HT1080 (cell line): ENCODE results near the gene F13A1. TPM values are rescaled to one million over a fixed set of nuclear protein-coding genes. Genes with fewer than 3 reads are reported as not detected.

ENCODE experiments used
- DNase-seq: peaks from one replicate; pipeline ENCODE4 v3.0.0-alpha.2; 2015; ENCODE audit warnings: low read depth
- polyA plus RNA-seq, 2 experiments: library from polyadenylated mRNA; depleted of rRNA; stranded (reverse); fragments of >200 nt; gene quantifications; 2 replicates each; pipeline ENCODE4 v1.2.3, GENCODE V29; 2015
- total RNA-seq: library from RNA; depleted of rRNA; stranded (reverse); fragments of >200 nt; shearing (Covaris generic); gene quantifications from 2 replicates; pipeline ENCODE4 v1.2.3, GENCODE V29; 2014; rRNA removed

Gene F13A1
- not detected in 2 replicates for total RNA-seq
- polyA plus RNA-seq (2015; cell fraction: cytosol; rRNA removed): not detected in 2 replicates
- not detected in 2 replicates for polyA plus RNA-seq (2015; cell fraction: nucleus; rRNA removed)

- no peak for DNase-seq
These were observed at the start of gene F13A1 for GRCh38 chr6:6319952-6320811. Gene F13A1, minus strand, starts transcription at chr6:6320662. Its CDS starts 1,998 bp downstream, at chr6:6318664.

DNA sequence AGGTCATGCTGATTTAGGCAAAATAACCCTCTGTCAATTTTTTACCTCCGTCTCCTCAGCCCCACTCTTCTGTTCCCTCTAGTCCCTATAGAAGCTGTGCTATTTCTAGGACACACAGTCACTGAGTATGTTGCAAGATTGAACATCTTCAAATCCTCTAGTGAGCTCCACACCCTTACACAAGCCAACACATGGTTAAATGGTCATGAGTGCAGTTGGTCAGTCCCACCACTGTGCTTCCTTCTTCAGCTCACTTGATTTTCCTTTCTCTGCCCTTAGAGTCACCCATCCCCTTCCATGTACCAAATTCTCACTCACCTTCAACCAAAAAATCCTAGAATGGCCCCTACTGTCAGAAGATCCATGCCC is 48.2 kb upstream of the F13A1 start:
- DNase-seq: no peak

GRCh38 chr6:6368040-6368683 is 47.7 kb upstream of the F13A1 start:
- DNase-seq: no peak

DNA sequence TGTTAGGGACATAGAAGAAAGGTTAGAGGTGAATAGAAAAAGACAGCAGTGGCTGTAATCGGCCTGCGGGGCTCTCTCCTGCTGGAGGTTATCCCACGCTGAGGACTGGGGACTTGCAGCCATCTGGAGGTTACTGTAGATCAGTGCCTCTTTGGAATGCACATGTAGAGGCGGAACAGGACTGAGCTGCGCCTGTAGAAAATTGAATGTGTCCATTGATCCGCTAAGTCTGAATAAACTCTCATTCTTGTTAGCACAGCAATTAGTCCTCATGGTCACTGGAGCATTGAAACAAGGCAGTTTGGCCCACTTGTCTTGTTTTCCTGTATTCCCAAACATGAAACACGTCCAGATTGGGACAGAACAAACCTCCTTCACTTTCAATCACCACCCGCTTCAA is 46.3 kb upstream of the F13A1 start:
- DNase-seq: no peak

GRCh38 chr6:6365242-6365641 is 44.8 kb upstream of the F13A1 start:
- no peak for DNase-seq

GRCh38 chr6:6362056-6362840 is 41.8 kb upstream of the F13A1 start:
- peak; percentile 10 for DNase-seq

DNA sequence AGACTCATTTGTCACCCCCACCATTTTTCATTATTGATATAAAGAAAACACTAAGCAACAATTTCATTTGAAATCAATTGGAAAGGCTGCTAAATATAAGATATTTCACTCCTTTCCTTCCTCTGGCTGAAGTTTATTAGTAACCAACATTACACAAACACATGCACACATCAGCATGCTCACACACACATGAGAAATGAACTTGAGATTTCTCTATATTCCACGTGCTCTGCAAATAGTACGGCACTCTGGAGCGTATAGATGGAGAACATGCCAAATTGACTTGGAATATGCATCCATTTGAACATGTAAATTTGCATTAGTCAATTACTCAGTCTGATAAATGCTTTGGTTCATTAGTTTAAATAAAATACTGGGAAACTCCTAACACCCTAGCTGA is 37.1 kb upstream of the F13A1 start:
- DNase-seq: no peak

DNA sequence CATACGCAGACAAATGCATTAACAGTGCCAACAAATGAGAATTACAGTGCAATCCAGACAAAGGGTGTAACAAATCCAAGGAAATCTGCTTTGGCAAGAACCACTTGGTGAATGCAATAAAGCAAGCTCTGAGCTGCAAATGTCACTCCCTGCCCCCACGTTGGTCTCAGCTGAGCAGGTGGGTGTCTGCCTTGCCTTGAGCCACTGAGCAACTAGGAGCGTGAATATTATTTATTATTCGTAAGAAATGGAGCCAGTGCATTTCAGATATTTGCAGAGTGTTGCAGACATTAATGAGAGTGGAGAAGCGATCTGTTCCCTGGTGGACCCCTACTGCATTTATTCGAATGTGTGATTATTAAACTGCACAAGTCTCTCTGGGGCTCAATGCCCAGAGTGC is 36.6 kb upstream of the F13A1 start:
- DNase-seq: no peak

DNA sequence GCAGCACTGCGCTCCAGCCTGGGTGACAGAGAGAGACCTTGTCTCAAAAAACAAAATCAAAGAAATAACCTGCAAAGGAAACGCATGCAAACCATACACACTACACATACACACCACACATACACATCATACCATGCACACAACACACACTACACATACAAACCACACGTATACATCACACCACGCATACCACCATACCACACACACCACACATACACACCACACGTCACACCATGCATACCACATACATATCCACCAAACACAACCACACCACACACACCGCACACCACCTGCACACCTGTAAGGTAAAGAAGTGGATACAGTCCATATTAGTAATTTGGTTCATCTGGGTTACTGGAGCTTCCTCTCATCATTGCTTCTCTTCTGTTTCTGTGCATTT is 32.3 kb upstream of the F13A1 start:
- no peak for DNase-seq

GRCh38 chr6:6351511-6352025 is 31.1 kb upstream of the F13A1 start:
- DNase-seq: no peak

DNA sequence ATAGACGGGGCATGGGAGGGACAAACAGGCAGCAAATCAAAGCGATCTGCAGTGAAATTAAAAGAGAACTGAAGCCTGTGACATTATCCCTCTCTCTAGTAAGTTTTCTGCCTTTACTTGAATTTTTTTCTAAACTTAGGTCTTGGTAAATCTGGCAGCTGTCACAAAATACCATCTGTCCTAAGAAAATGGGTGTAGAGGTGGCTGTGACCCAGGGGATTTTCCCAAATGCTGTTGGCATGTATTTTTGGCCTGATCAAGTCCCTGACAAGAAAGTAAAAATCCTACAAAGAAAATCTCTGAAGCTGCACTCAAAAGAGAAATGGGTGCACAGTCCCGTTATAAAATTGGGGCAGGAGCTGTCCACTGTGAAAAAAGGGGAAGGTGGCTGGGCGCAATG is 30.2 kb upstream of the F13A1 start:
- DNase-seq: no peak

GRCh38 chr6:6348256-6348655 is 27.8 kb upstream of the F13A1 start:
- DNase-seq: no peak

DNA sequence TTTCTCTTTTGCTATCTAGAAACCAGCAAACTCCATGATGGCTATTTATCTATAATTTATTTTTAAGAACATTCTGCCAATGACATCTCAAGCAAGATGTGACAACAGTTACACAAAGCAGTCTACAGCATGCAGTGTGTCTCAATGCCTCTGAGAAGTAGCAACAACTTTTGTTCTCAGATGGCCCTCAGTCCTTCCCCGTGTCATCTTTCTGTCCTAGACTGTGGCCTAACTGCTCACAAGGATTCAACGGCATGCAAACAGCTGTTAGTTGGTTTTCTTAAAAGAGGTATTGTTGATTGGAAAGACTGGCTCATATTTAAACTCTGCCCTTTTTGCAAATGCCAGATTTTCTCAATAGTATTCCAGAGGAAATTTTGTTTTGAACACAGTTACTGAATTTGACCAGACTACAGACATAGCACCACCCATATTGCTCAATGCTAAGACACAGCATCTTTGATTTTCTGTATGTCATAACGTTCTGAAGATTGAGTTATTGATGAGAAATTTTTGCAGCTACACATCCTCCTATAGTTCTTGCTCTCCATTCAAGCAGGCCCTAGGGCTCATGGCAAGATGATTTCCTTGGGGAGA is 26.1 kb upstream of the F13A1 start:
- DNase-seq: no peak

DNA sequence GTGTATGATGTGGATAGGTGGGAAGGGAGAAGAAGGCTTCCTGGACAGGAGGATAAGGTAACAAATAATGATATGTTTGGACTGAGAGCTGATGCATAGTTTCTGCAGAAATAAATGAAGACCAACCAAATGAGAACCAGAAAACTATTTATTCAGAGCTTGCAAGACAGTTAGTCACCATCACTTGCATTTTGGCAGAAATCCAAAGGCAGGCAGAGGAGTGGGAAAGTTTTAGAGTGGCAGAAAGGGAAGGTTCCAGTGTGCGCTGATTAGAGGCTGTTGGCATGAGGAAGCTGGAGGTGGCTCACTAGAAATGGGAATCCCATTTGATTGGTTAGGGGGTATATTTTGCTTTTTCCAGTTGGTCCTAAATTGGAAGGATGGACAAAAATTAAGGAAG is 13.0 kb upstream of the F13A1 start:
- DNase-seq: peak; percentile 30

DNA sequence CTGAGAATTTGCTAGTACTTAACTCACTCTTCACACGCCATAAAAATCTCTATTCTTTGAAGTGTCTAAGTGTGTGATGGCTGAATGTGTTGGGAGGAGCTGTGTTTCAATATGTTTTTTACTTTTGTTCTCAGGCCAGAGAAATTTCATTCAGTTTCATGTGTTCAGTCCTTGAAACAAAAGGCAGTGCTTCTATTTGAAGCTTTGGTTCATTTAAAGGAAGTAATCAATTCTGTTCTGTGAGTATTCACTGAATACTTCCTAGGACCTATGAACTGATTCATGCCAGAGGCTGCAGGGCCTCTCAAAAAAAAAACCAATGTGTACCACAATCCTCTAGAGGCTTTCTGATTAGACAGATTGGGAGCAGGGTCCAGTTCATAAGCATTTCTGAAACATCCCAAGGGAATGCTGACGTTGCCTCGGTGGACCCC is 12.4 kb upstream of the F13A1 start:
- no peak for DNase-seq

DNA sequence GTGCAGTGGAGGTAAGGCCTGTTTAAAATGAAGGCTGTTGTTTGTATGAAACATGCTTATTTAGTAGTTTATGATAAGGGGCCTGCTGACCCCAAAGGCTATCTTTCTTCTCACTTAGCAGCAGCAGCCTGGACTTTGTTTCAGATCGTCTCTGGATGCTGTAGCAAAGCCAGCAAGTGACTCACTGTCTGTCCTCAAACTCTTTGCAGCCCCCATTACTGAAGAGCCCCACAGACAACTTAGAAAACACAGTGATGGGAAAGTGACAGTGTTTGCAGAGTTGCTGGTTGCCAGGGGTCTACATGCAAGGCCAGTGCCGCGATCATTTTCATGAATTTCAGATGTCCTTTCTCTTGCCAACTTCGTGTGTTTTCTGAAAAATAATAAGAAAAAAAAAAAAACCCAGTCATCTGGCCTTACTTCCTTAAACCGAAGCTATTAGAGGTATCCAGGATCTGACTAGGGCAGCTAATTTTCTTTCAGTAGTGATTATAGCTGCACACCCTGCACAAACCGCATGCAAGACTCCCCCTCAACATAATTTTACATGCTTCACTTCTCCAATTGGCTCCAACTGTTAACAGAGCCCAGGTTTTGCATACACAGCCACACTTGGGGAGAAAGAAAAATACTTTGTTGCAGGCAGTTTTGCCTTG is 11.6 kb upstream of the F13A1 start:
- no peak for DNase-seq

DNA sequence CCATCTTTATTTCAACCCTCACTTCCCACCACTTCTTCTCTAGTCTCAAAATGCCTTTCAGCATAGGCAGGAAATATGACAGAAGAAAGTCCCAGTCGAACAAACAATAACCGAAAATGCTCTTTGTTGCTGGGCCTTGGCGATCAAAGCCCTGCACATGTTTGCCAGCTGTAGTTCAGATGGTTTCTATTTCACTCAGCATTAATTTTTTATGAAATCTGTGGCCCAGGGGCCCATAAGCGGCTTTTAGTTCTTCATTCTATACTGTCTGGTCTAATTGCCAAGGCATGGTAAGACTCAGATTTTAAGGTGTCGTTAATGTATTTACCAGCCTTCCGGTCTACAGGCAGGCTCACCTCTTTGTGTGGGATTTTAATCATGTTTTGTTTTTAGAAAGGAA is 10.9 kb upstream of the F13A1 start:
- DNase-seq: no peak

DNA sequence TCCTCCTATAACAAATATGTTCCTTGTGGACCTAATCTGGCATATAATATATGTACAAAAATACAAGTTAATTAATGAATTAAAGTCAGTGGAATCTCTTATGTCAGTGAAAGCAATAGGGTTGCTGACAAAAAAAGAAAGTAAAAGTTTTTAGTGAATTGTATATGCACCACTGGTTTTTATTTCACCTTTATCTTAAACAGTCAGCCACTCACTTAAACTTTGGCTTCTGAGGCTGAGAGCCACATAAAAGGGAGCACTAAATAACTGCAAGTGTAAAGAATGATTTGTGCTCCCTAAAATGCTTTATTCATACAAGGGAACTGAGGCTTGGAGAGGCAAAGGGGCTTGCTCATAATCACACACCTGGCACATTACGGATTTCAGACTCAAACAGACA is 9.9 kb upstream of the F13A1 start:
- no peak for DNase-seq

GRCh38 chr6:6328451-6328850 is 8.0 kb upstream of the F13A1 start:
- DNase-seq: no peak

DNA sequence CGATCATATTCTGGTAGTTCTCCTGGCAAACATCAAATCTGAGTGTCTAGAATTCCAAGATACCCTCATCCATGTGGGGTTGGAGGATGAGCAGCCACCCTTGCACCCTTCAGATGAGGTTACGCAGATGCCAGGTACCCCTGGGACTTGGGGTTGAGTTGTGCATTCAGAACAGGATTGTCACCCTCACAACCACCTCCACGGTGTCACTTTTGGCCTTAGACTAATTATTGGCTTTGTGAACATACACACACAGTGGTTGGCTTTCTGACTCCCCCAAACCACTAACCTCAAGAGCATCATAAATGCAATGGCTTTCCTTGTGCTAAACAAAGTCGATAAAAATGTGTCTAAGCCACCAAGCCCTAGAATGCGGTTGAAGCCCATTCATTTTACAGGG is 2.9 kb upstream of the F13A1 start:
- DNase-seq: no peak

DNA sequence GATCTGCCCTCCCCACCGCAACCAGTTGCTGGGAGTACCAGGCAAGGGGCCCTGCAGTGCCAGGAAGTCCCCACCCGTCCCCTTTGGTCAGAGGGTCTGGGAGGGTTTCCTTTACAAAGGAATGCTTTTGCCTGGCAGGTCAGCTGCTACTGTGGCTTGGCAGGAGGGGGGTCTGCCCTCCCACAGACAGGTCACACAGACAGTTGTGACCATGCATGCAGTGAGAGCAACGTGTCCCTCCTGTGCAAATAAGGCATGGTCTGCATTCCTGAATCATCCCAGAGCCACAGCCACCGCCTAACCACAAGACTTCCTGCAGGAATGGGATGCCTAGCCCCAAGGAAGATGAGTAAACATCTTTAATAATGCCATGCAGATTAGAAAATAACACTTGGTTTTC is 439 bp upstream of the F13A1 start:
- DNase-seq: peak; percentile 74
